Mononuclear cell (primary cell): ENCODE results near the gene SAMD4A. TPM values are rescaled to one million over a fixed set of nuclear protein-coding genes. Genes with fewer than 3 reads are reported as not detected.

Source experiments
- H3K27me3 ChIP-seq: 2 replicates; pipeline ENCODE4 v1.6.0; 2011; ENCODE audit warnings: low read length, control low read depth; ENCODE audit not compliant: insufficient read depth
- H3K4me1 ChIP-seq: 2 replicates; pipeline ENCODE4 v1.5.1; 2011; ENCODE audit warnings: mild to moderate bottlenecking, low read length, control low read depth; ENCODE audit not compliant: insufficient read depth
- H3K4me3 ChIP-seq: 2 replicates; pipeline ENCODE4 v1.5.1; 2011; ENCODE audit warnings: mild to moderate bottlenecking, low read length, moderate library complexity
- H3K9me3 ChIP-seq: 2 replicates; pipeline ENCODE4 v1.5.1; 2011; ENCODE audit warnings: low read depth, mild to moderate bottlenecking, control low read depth, low read length
- total RNA-seq: library from RNA; depleted of rRNA; stranded (reverse); fragments of >200 nt; gene quantifications from one replicate; pipeline ENCODE4 v1.2.3, GENCODE V29; 2012

Gene SAMD4A
- total RNA-seq, 1 donor = 2.0 TPM

- peaks cover 3% of the 10 kb centered on the region for H3K4me1 ChIP-seq
- H3K9me3 ChIP-seq = no peaks in the 10 kb centered on the region
- H3K27me3 ChIP-seq = no peaks in the 10 kb centered on the region
- H3K4me3 ChIP-seq = no peak overlapping the region
Measured at GRCh38 chr14:54682578-54682977, 115.7 kb downstream of the SAMD4A start.

GRCh38 chr14:54683882-54684794, 117.2 kb downstream of the SAMD4A start:
- H3K9me3 ChIP-seq = no peaks in the 10 kb centered on the region
- H3K4me3 ChIP-seq = no peak overlapping the region
- H3K27me3 ChIP-seq = peaks cover 2% of the 10 kb centered on the region
- H3K4me1 ChIP-seq = peaks cover 3% of the 10 kb centered on the region

GRCh38 chr14:54685286-54685845, 118.4 kb downstream of the SAMD4A start:
- Histone ChIP-seq H3K4me3 (no peak overlapping the region), H3K27me3 (peaks cover 2% of the 10 kb centered on the region), H3K9me3 (no peaks in the 10 kb centered on the region), H3K4me1 (peaks cover 3% of the 10 kb centered on the region)

- Histone ChIP-seq H3K27me3 (peaks cover 2% of the 10 kb centered on the region), H3K4me1 (peaks cover 5% of the 10 kb centered on the region)
Measured at GRCh38 chr14:54686219-54686870, 119.4 kb downstream of the SAMD4A start.

DNA sequence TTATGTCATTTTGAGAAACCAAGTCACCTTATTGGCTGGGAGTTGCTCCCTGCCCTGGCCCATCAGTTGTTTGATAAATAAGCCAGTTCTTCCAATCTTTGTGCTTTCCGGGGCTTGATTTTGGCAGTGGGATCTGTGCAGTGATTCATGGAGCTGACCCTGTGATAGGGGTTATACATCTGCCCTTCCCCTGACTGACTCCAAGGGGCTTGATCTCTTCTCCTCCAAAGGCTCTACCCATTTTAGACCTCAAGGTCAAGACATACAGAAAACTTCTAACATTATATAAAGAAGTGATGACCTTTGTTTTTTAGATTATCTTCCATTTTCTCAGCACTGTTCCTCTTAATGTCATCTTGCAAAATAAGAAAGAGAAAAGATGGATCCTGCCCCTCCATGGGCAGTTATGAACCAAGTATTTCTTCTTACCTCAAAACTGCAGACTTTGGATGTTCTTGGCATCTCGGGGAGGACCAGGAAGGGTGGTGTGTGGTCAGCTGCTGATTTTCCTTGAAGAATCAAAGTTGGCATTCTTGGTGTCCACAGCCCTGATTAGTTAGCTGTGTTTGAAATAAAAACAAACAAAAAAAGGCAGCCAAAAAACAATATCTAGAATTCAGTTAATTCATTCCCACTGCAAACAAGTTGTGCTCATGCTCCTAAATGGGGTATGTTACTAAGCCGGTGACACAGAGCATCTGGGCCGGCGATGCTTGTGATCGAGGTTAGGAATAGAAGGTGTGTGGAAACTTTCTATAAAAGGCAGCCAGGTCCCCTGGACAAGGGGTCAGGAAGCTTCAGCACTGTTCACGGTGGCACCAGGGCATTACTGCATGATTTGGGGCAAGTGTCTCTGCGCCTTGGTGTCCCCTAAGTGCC, 120.2 kb downstream of the SAMD4A start:
- H3K4me3 ChIP-seq = no peak overlapping the region
- no peaks in the 10 kb centered on the region for H3K9me3 ChIP-seq
- peaks cover 2% of the 10 kb centered on the region for H3K27me3 ChIP-seq
- peaks cover 8% of the 10 kb centered on the region for H3K4me1 ChIP-seq

More at GRCh38 chr14:54686219-54686870, 119.4 kb downstream of the SAMD4A start:
- no peaks in the 10 kb centered on the region for H3K9me3 ChIP-seq
- H3K4me3 ChIP-seq = no peak overlapping the region

DNA sequence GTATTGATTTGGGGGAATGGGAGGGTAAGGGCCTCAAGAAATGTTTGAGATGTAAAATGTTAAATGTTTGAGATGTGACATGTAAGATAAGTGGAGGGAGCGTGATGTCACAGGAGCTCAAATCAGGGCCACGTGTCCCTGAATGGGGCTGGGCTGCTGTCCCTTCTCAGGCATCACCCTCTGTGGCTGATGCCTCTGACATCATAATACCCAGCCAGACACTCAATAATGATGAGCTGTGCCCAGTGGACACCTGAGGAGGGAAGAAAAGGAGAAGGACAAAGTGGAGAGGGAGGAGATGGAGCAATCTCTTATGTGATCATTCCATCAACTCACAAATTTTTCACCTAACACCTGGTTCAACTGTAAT, 120.8 kb downstream of the SAMD4A start:
- H3K9me3 ChIP-seq = no peaks in the 10 kb centered on the region

DNA sequence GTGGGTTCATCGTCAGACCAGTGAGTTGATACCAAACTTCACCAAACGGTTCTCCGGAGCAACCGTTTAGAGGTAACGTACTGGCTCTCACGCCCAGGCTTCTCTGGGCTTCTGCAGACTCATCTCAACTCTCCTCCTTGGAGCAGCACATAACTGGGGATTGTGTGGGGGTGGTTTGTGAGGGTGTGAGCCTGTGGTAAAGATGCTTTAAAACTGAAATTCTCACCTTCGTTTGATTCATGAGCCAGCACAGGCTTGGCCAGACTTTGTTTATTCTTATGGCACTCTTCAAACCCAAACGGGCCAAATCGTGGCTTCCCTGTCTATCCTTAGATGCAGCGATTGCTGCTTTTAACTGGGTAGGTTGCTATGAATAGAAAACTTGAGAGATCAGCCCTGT, 121.3 kb downstream of the SAMD4A start:
- peaks cover 2% of the 10 kb centered on the region for H3K27me3 ChIP-seq
- H3K9me3 ChIP-seq = no peaks in the 10 kb centered on the region
- peaks cover 8% of the 10 kb centered on the region for H3K4me1 ChIP-seq
- H3K4me3 ChIP-seq = no peak overlapping the region

More for the DNA sequence above, 120.8 kb downstream of the SAMD4A start:
- peaks cover 2% of the 10 kb centered on the region for H3K27me3 ChIP-seq
- peaks cover 8% of the 10 kb centered on the region for H3K4me1 ChIP-seq
- H3K4me3 ChIP-seq = no peak overlapping the region

DNA sequence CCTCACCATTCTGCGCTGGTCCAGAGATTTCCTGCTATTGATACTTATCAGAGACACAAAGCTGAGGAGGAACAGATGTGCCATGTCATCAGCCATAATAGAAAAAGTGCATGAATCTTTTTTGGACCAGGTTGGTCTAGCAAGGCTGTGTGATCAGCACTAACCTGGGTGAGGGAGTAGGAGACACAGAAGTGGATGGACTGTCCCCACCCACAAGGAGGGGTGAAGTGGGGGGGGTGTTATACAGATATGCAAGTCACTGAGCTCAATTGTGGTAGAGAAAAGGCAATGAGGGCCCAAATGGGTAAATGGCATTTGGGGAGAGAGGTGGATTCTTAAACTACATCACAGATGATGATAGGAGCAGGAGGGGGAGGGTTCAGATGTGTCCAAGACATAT, 123.0 kb downstream of the SAMD4A start:
- Histone ChIP-seq H3K4me3 (no peak overlapping the region), H3K27me3 (peaks cover 2% of the 10 kb centered on the region), H3K4me1 (peaks cover 5% of the 10 kb centered on the region), H3K9me3 (no peaks in the 10 kb centered on the region)

DNA sequence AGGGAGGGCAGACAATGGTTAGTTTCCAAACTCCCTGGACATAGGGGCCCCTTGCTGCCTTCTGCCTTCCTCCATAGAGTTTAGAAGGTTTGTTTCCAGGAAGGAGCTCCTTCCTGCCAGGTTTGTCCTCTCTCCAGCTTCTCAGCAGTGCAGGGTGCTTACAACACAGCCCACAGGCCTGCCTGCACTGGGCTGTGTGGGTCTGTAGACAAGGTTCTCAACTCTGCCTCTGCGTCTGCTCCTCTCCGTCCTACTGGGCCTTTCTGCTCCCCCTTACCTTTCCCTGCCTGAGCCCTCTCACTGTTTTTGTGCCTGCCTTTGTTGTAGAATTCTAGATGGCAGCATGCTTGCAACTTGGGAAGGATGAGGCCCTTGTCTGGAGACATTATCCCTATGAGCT, 124.0 kb downstream of the SAMD4A start:
- H3K4me1 ChIP-seq = peaks cover 5% of the 10 kb centered on the region
- peaks cover 2% of the 10 kb centered on the region for H3K27me3 ChIP-seq
- no peak overlapping the region for H3K4me3 ChIP-seq
- no peaks in the 10 kb centered on the region for H3K9me3 ChIP-seq

GRCh38 chr14:54691525-54692283, 124.8 kb downstream of the SAMD4A start:
- peaks cover 5% of the 10 kb centered on the region for H3K4me1 ChIP-seq
- H3K4me3 ChIP-seq = no peak overlapping the region
- peaks cover 2% of the 10 kb centered on the region for H3K27me3 ChIP-seq
- no peaks in the 10 kb centered on the region for H3K9me3 ChIP-seq

- Histone ChIP-seq H3K27me3 (peaks cover 2% of the 10 kb centered on the region), H3K4me3 (no peak overlapping the region), H3K9me3 (no peaks in the 10 kb centered on the region), H3K4me1 (peaks cover 5% of the 10 kb centered on the region)
Measured at GRCh38 chr14:54692284-54692772, 125.4 kb downstream of the SAMD4A start.

DNA sequence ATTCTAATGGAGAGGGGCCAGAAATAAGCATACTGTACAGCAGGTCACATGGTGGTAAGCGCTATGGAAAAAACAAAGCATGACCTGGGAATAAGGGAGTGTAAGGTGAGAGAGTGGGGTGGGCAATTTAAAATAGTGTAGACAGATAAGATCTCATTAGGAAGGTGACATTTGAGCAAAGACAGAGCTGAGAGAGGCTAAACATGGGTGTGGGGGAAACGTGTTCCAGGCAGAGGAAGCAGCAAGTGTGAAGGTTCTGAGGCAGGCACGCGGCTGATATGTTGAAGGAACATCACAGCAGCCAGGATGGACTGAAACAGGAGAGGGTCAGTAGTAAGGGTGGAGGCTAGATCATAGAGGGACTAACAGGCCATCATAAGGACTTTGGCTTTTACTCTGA, 126.8 kb downstream of the SAMD4A start:
- Histone ChIP-seq H3K9me3 (no peaks in the 10 kb centered on the region), H3K4me1 (peaks cover 5% of the 10 kb centered on the region), H3K4me3 (no peak overlapping the region), H3K27me3 (no peaks in the 10 kb centered on the region)

GRCh38 chr14:54695196-54695595, 128.3 kb downstream of the SAMD4A start:
- no peaks in the 10 kb centered on the region for H3K9me3 ChIP-seq
- peaks cover 5% of the 10 kb centered on the region for H3K4me1 ChIP-seq
- no peaks in the 10 kb centered on the region for H3K27me3 ChIP-seq
- H3K4me3 ChIP-seq = no peak overlapping the region

- H3K4me1 ChIP-seq = no peaks in the 10 kb centered on the region
- no peak overlapping the region for H3K4me3 ChIP-seq
- H3K27me3 ChIP-seq = no peaks in the 10 kb centered on the region
- no peaks in the 10 kb centered on the region for H3K9me3 ChIP-seq
Measured at GRCh38 chr14:54697001-54697400, 130.1 kb downstream of the SAMD4A start.
